Omental fat pad (tissue), 4 donors: ENCODE data around the gene UTS2R. TPM values are rescaled to one million over a fixed set of nuclear protein-coding genes. Genes with fewer than 3 reads are reported as not detected.
"Not testable (repeated sequence)": the region's sequence is repeated elsewhere in the genome, so short reads cannot be mapped to it uniquely, and the experiment has no call there.

Source experiments
- ATAC-seq: fragments of 150-250 bp; one replicate; pipeline ENCODE4 v1.9.1; 2016; ENCODE audit warnings: mild to moderate bottlenecking, moderate library complexity; ENCODE audit not compliant: low FRiP score
- DNase-seq: peaks from one replicate; pipeline ENCODE4 v3.0.0-alpha.2; 2019; ENCODE audit warnings: low spot score
- total RNA-seq, 4 donors: library from RNA; depleted of rRNA; stranded (reverse); fragments of >200 nt; gene quantifications; one replicate each; pipeline ENCODE4 v1.1.0, GENCODE V29; 2016
- TF ChIP-seq, protein P1 (sequence below), 3 donors: fragments of 450-650 bp; IDR thresholded peaks; one replicate each; pipeline ENCODE4 v1.5.1; 2016 to 2017; ENCODE audit warnings: antibody characterized with exemption in 3 of 3, mild to moderate bottlenecking in 3 of 3, moderate library complexity in 2 of 3

The UTS2R gene
- total RNA-seq, 4 donors from 2014 or later, result not detected

GRCh38 chr17:82366749-82367148 is 4.8 kb upstream of the UTS2R start:
- TF ChIP-seq, protein P1, sequence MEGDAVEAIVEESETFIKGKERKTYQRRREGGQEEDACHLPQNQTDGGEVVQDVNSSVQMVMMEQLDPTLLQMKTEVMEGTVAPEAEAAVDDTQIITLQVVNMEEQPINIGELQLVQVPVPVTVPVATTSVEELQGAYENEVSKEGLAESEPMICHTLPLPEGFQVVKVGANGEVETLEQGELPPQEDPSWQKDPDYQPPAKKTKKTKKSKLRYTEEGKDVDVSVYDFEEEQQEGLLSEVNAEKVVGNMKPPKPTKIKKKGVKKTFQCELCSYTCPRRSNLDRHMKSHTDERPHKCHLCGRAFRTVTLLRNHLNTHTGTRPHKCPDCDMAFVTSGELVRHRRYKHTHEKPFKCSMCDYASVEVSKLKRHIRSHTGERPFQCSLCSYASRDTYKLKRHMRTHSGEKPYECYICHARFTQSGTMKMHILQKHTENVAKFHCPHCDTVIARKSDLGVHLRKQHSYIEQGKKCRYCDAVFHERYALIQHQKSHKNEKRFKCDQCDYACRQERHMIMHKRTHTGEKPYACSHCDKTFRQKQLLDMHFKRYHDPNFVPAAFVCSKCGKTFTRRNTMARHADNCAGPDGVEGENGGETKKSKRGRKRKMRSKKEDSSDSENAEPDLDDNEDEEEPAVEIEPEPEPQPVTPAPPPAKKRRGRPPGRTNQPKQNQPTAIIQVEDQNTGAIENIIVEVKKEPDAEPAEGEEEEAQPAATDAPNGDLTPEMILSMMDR (IDR thresholded peaks at IDR 0.05), result no peak
- ATAC-seq, result no peak
- DNase-seq, result no peak

GRCh38 chr17:82367724-82368524 is 3.6 kb upstream of the UTS2R start:
- TF ChIP-seq, protein P1 (IDR thresholded peaks at IDR 0.05), result no peak
- ATAC-seq (no peak), DNase-seq (no peak)

DNA sequence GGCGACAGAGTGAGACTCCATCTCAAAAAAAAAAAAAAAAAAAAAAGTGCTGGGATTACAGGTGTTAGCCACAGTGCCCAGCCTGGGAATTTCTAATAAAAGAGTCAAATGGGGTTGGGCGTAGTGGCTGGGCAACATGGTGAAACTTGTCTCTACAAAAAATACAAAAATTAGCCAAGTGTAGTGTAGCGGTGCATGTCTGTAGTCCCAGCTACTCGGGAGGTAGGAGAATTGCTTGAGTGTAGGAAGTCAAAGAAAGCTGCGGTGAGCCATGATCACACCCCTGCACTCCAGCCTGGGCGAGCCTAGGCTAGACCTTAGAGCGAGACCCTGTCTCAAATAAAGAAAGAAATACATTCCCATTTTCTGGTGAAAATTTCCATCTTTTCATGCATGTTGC is 2.4 kb upstream of the UTS2R start:
- no peak for DNase-seq
- TF ChIP-seq, protein P1 (IDR thresholded peaks at IDR 0.05), result no peak
- ATAC-seq, result no peak

- DNase-seq (no peak), ATAC-seq (no peak)
- TF ChIP-seq, protein P1 (IDR thresholded peaks at IDR 0.05), result no peak
These were observed 863 bp upstream of the UTS2R start for GRCh38 chr17:82370471-82371332.

GRCh38 chr17:82372249-82373071 is 895 bp downstream of the UTS2R start:
- ATAC-seq, result no peak
- TF ChIP-seq, protein P1 (IDR thresholded peaks at IDR 0.05), result no peak
- no peak for DNase-seq

DNA sequence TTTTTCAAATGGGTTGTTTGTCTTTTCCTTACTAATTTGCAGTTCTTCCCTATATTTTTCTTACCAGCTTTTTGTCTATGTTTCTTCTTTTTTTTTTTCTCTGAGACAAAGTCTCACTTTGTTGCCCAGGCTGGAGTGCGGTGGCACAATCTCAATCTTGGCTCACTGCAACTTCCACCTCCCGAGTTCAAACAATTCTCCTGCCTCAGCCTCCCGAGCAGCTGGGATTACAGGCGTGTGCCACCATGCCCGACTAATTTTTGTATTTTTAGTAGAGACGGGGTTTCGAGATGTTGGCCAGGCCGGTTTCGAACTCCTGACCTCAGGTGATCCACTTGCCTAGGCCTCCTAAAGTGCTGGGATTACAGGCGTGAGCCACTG is 1.5 kb downstream of the UTS2R start:
- not testable (repeated sequence) for DNase-seq, ATAC-seq
